Measurements from ENCODE around the gene DNAJB11. TPM values are rescaled to one million over a fixed set of nuclear protein-coding genes. Genes with fewer than 3 reads are reported as not detected.
"Not testable (repeated sequence)": the region's sequence is repeated elsewhere in the genome, so short reads cannot be mapped to it uniquely, and the experiment has no call there.

Gene DNAJB11
- polyA plus RNA-seq, 1 experiment: 26.2 TPM

DNA sequence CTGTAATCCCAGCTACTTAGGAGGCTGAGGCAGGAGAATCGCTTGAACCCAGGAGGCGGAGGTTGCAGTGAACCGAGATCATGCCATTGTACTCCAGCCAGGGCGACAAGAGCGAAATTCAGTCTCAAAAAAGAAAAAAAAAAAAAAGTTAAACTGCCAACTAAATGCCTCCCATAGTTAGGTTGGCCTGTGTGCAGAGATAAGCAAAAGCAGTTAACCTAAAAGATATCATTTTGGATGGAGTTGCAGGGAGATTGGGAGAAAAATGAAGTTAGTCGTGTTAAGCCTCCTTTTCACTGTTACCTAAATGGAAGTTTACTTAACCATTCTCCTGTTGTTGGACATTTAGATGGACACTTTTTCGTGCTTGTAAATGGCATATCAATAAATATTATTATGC is 58.2 kb downstream of the DNAJB11 start:
- ChIA-PET CTCF (interaction anchor here (2.0 kb wide), 1 partner anchor 14 kb away, joined by 8 read pairs; no protein-coding TSS in a partner anchor), POLR2A (no interaction called here)
- Histone ChIP-seq H3K27me3 (ENCODE audit: control insufficient read depth, insufficient read depth, low read length) (peaks cover 2% of the 10 kb centered on the region; the same call in 1 of the 2 replicates), H3K4me3 (ENCODE audit: low read depth, low read length) (no peak overlapping the region), H3K36me3 (ENCODE audit: control insufficient read depth, insufficient read depth, low read length) (no peaks in the 10 kb centered on the region)
- TF ChIP-seq CTCF (IDR thresholded peaks at IDR 0.05; ENCODE audit: insufficient read depth, low read depth, low read length): no peak
- no peak for DNase-seq (ENCODE audit: low read depth)

DNA sequence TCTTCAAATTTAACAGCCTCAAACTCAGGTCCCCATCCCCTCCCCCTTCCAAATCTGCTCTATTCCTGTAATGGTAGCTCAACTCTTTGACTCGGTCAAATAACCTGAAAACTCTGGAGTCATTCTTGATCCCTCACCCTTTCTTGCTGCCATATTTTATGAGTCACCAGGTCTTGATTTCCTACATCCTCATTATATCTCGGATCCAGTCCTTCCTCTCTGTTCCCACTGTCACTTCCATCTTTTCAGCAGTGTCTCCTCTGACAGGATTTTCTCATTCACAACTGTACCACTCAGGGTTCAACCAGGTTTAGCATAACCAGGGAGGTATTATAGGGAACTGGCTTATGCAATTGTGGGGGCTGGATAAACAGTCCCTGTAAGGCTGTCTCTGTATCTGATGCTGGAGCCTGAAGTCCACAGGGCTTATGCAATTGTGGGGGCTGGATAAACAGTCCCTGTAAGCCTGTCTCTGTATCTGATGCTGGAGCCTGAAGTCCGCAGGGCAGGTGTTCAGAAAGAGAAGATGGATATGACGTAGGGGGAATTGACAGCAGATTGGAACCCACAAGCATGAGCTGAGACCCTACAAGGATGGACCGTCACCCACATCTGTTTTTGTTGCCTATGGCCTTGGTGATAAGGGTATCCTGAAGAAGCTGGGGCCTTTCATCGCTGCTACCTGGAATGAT is 60.6 kb downstream of the DNAJB11 start:
- Histone ChIP-seq H3K4me3 (ENCODE audit: low read depth, low read length) (no peak overlapping the region), H3K27me3 (ENCODE audit: control insufficient read depth, insufficient read depth, low read length) (peaks cover 3% of the 10 kb centered on the region; the same call in 1 of the 2 replicates), H3K36me3 (ENCODE audit: control insufficient read depth, insufficient read depth, low read length) (no peaks in the 10 kb centered on the region)
- ChIA-PET POLR2A (no interaction called here), CTCF (interaction anchor here (0.9 to 2.0 kb wide), 3 partner anchors 12 to 16 kb away, joined by 3 to 8 read pairs (median 6); no protein-coding TSS in a partner anchor)
- DNase-seq (ENCODE audit: low read depth): no peak
- no peak for TF ChIP-seq CTCF (IDR thresholded peaks at IDR 0.05; ENCODE audit: insufficient read depth, low read depth, low read length)

DNA sequence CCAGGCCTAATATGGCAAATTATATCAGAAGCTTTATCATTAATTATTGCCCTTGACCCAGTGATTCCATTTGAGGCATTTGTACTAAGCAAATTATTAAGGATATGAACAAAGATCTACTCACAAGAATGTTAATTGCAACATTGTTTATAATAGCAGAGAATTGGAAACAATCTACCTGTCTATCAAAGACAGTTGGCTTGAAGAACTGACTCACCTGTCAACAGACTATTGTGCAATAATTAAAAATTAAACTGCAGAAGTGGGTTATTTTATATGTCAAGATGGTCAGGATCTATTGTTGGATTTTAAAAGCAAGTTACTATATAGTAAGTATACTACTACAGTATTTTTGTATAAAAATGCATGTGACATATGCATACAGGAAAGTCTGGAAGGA is 63.0 kb downstream of the DNAJB11 start:
- POLR2A ChIA-PET: no interaction called here
- DNase-seq (ENCODE audit: low read depth): no peak
- H3K27me3 ChIP-seq (ENCODE audit: control insufficient read depth, insufficient read depth, low read length): peaks cover 5% of the 10 kb centered on the region
- CTCF ChIA-PET: interaction anchor here (0.9 to 2.4 kb wide), 2 partner anchors 17 to 189 kb away, joined by 3 to 9 read pairs; no protein-coding TSS in a partner anchor
- no peak overlapping the region for H3K4me3 ChIP-seq (ENCODE audit: low read depth, low read length)
- no peaks in the 10 kb centered on the region for H3K36me3 ChIP-seq (ENCODE audit: control insufficient read depth, insufficient read depth, low read length)
- TF ChIP-seq CTCF (IDR thresholded peaks at IDR 0.05; ENCODE audit: insufficient read depth, low read depth, low read length): no peak

- CTCF ChIA-PET: interaction anchor here (1.0 to 2.4 kb wide), 2 partner anchors 17 to 19 kb away, joined by 4 to 9 read pairs; no protein-coding TSS in a partner anchor
- H3K36me3 ChIP-seq (ENCODE audit: control insufficient read depth, insufficient read depth, low read length); POLR2A ChIA-PET; H3K4me3 ChIP-seq (ENCODE audit: low read depth, low read length); H3K27me3 ChIP-seq (ENCODE audit: control insufficient read depth, insufficient read depth, low read length); DNase-seq (ENCODE audit: low read depth): not testable (repeated sequence)
Measured at GRCh38 chr3:186634207-186634606, 63.7 kb downstream of the DNAJB11 start.

Small RNAs within 50 kb of the gene (small RNA-seq; reads per million reads assigned to genes)
- not detected for gene RF00017 (ENCODE audit: insufficient read length, low read depth, low replicate concordance)

Other genes with a start within 250 kb of the DNAJB11 start
- gene DGKG, start 208.5 kb upstream of the DNAJB11 start, polyA plus RNA-seq (2011; rRNA removed): not detected in 2 replicates
- 1.9 and 2.0 TPM in 2 replicates for gene CRYGS, start 26.3 kb upstream of the DNAJB11 start, polyA plus RNA-seq (2011; rRNA removed)
- gene TBCCD1, start 3.4 kb upstream of the DNAJB11 start, polyA plus RNA-seq (2011; rRNA removed): 8.3 and 13.2 TPM in 2 replicates
- gene AHSG, start 42.3 kb downstream of the DNAJB11 start, polyA plus RNA-seq (2011; rRNA removed): not detected in 2 replicates
- not detected in 2 replicates for gene FETUB, start 69.7 kb downstream of the DNAJB11 start, polyA plus RNA-seq (2011; rRNA removed)
- gene HRG, start 95.3 kb downstream of the DNAJB11 start, polyA plus RNA-seq (2011; rRNA removed): not detected in 2 replicates
- gene KNG1, start 146.6 kb downstream of the DNAJB11 start, polyA plus RNA-seq (2011; rRNA removed): not detected in 2 replicates
- 210 and 511 TPM in 2 replicates for gene EIF4A2, start 212.9 kb downstream of the DNAJB11 start, polyA plus RNA-seq (2011; rRNA removed)
- 6.9 and 8.5 TPM in 2 replicates for gene RFC4, start 235.8 kb downstream of the DNAJB11 start, polyA plus RNA-seq (2011; rRNA removed)

Measured in BJ (cell line).